Stimulated activated CD8-positive, alpha-beta memory T cell treated with anti-CD3 and anti-CD28 coated beads, Interleukin-12 subunit alpha, Interleukin-12 subunit beta, amount 100 ng/mL, for 1 hour (primary cell): ENCODE data around the gene PHC2.

Source experiments
- DNase-seq: peaks from one replicate; pipeline ENCODE4 v3.0.0-alpha.2; 2020; ENCODE audit warnings: low read depth

The PHC2 gene

DNA sequence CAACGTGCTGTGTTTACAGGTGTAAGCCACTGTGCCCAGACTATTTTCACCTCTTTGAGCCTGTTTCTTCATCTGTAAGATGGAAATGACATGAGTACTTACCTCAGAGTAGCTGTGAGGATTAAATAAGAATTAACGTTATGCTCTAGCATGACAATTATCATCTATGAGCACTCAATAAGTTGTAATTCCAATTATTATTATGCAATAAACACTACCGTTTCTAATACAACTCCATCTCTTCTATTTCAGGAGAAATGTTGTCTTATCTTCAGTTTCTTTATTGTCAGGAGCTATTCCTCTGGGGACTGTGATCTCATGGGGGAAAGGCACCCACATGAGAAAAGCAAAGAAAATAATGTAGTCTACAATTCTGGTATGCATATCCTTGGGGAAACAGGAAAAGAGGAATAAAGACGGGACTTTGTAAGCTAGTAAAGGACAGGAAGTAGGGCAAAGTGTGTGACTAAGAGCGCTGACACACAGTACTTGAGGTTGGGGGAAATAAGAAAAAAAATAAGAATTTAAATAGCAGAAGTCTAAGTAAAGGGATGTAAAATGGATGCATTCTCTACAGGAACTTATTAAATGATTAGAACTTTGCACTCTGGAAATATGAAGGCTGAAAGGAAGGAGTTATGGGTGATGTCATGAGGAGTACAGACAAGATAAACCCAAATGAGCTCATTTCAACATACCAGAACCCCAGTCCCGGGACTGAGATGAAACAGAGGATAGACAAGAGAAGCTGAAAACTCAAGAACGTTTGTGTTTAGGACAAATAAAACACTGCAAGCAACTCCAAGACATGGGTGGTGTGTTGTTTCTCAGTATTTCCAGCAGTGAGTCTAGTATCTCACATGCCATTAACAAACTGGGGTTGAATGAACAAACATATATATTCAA, 9.8 kb downstream of the PHC2 start:
- DNase-seq = no peak

DNA sequence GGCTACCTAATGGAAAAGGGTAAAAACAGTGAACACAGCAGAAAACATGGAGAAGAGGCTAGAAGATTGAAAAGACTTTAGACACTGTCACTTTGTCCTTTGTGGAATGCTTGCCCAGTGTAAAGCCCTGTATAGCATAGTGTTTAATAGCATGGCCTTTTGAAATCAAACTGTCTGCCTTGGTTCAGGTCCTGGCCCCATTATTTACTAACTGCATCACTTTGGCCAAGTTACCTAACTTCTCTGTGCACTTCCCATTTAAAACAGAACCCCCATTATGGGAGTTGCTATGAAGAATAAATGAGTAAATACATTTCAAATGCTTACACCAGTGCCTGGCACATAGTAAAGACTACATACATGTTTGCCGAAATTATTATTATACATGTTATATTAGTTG, 12.1 kb downstream of the PHC2 start:
- no peak for DNase-seq

- no peak for DNase-seq
Measured at GRCh38 chr1:33414879-33415278, 16.0 kb downstream of the PHC2 start.

DNA sequence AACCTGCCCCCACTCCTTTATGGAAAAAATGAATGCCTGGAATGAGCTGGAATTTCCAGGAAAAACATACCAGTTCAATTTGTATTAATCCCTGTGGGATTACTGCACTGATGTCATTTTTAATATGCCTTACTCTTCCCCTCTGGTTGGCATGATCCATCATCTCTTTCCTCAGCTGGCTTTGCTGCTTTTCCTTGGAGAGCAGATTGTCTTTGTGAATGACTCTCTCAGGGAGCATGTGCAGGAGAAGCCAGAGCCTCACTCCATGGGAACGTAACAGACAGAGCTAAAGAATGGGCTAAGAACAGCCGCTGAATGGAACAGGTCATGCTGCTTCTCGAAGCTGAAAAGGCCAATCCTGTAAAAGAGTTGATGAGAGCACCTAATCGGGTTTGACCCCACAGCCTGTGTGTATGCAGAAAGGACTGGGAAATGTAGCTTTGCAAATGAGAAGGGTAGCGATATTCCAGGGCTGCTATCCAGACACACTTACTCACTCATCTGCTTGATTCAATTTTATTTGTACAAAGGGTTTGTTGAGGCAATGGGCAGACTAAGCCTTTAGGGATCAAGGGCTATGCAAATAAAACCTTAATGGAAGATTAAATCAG, 20.7 kb downstream of the PHC2 start:
- no peak for DNase-seq

DNA sequence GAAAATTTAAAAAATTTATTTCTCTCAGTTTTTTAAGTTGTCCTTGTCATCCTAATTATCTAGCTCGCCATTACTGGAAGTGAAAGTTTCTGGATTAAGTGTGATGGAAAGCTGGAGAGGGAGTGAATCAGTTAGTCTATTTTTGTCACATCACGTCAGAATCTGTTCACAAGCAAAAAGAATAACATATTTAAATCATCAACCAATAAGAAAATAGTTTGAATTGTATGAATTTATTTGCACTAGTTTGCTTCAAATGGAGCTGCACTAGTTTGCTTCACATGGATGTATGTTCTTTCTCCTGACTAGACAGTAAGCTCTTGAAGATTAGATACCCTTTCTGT, 22.8 kb downstream of the PHC2 start:
- no peak for DNase-seq

- DNase-seq = no peak
Measured at GRCh38 chr1:33407352-33408092, 23.4 kb downstream of the PHC2 start.

- no peak for DNase-seq
Measured at GRCh38 chr1:33402206-33402605, 28.7 kb downstream of the PHC2 start.

DNA sequence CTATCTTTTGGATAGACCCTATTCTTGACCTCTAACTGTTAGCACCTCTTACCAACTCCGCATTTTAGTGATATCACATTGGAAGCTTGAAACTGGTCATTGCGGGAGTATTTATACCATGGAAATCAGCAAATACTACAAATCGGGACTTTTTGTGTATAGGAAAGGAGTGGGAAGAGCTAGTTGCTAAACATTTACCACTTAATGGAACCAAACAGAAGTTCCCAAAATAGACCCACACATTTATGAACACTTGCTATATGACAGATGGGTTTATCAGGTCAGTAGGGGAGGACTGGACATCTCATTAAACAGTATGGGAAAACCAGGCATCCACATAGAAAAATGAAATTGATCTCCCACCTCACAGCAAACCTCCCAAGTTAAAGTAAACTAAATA, 29.4 kb downstream of the PHC2 start:
- DNase-seq = no peak

- DNase-seq = no peak
Measured at GRCh38 chr1:33400153-33400911, 30.6 kb downstream of the PHC2 start.

DNA sequence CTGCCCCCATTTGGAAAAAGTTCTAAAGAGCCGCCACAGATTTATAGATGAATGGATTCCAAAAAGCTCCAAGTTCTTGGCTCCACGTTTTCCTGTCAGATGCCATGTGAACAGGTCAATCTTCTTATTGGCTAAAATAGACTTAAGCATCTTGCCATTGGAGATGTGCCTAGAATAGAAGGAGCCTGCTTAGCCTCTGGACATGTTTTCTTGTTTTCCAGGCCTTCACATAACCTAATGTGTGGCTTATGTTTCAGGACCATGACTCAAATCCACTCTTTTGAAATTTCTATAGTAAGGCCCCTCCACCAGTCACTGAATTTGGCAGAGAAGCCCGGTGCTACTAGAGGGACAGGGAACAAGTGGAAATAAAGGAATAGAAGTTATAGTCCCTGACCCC, 31.5 kb downstream of the PHC2 start:
- DNase-seq = no peak

DNA sequence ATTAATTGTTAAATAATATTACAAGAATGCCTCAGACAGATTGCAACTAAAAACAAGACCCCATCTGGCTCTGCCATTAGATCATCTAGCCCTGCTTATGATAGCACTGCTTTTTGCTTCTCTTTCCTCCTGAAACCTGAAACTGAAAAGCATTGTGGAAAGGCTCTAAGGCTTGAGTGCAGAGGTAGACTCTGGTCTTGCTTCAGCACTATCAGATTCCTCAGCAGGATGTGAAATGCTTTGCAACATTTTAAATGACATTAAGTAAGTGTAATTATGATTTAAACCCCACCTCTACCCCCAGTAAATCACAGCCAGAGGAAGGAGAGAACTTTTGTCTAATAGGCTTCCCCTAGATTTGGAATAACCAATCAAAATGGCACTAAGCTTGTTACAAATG, 32.9 kb downstream of the PHC2 start:
- DNase-seq = no peak

GRCh38 chr1:33397125-33397506, 33.8 kb downstream of the PHC2 start:
- no peak for DNase-seq

GRCh38 chr1:33396188-33397124, 34.4 kb downstream of the PHC2 start:
- DNase-seq = no peak

DNA sequence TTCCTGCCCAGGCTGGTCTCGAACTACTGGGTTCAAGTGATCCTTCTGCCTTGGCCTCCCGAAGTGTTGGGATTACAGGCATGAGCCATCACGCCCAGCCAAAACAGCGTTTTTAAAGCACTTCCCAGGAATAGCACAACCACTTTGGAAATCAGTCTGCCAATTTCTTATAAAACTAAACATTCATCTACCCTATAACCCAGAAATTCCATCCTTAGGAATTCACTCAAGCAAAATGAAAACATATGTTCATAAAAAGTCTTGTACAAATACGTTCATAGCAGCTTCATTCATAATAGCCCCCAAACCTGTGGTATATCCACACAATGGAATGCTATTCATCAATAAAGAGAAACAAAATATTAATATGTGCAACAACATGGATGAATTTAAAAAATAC, 36.1 kb downstream of the PHC2 start:
- DNase-seq = no peak

- no peak for DNase-seq
Measured at GRCh38 chr1:33393991-33394390, 36.9 kb downstream of the PHC2 start.

DNA sequence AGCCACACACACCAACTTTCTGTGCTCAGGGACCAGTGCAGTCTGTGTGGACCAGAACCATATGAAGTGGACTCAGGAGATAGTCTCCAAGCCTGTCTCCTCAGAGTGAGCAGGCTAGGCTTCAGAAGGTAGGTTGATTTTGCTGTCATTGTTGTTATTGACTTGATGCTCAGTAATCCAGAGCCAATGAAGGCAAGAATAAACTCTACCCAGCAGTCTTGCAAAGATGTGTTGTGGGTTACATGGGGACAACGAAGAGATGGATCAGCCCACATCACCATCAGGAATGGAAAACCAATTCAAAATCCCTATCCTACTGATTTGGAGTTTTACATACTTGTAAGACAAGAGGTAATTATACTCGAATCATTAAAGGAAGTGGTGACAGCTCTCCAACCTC, 37.4 kb downstream of the PHC2 start:
- DNase-seq = no peak

- no peak for DNase-seq
Measured at GRCh38 chr1:33392639-33393038, 38.3 kb downstream of the PHC2 start.

GRCh38 chr1:33392206-33392605, 38.7 kb downstream of the PHC2 start:
- no peak for DNase-seq

GRCh38 chr1:33391343-33392078, 39.4 kb downstream of the PHC2 start:
- no peak for DNase-seq

- no peak for DNase-seq
Measured at GRCh38 chr1:33390542-33390941, 40.4 kb downstream of the PHC2 start.
